H1 (cell line): ENCODE measurements around the gene SIGLEC10. TPM values are rescaled to one million over a fixed set of nuclear protein-coding genes. Genes with fewer than 3 reads are reported as not detected.

ENCODE experiments used
- CTCF ChIA-PET: fragments of 300-600 bp; sonication (Branson Sonifier 250); formaldehyde crosslinking; loops from one replicate; lab custom pipeline; 2021; ENCODE audit not compliant: partially characterized antibody; lab: Charles Lee
- POLR2A ChIA-PET: fragments of 300-600 bp; sonication (Branson Sonifier 250); formaldehyde crosslinking; loops from one replicate; lab custom pipeline; 2021; ENCODE audit warnings: inconsistent platforms; ENCODE audit not compliant: partially characterized antibody; lab: Charles Lee
- DNase-seq, 2 experiments: peaks; one replicate each; pipeline versions ENCODE4 v3.0.0 to v3.0.0-alpha.2; 2010 to 2022; ENCODE audit warnings: low spot score in 2 of 2, low read depth in 1 of 2, mixed read lengths in 1 of 2
- FAIRE-seq: peaks from 2 replicates; lab custom pipeline; 2011; peaks lifted over from hg19 to GRCh38; lab: Jason Lieb, UNC
- H2AFZ ChIP-seq: 2 replicates; pipeline ENCODE4 v1.8.1; 2012; ENCODE audit warnings: low read length, inconsistent platforms
- H2AK5ac ChIP-seq: 2 replicates; pipeline ENCODE4 v1.6.1; 2013; ENCODE audit warnings: low read depth, low read length
- H2BK120ac ChIP-seq: replicated peaks from 2 replicates; pipeline ENCODE3; 2013; ENCODE audit warnings: low read depth, low read length, inconsistent platforms
- H2BK12ac ChIP-seq: 2 replicates; pipeline ENCODE4 v1.6.1; 2013; ENCODE audit warnings: low read depth, low read length
- H2BK15ac ChIP-seq: 2 replicates; pipeline ENCODE4 v1.6.1; 2013; ENCODE audit warnings: low read length
- H2BK20ac ChIP-seq: 2 replicates; pipeline ENCODE4 v1.6.1; 2013; ENCODE audit warnings: low read length
- H2BK5ac ChIP-seq: 2 replicates; pipeline ENCODE4 v1.6.1; 2013; ENCODE audit warnings: low read depth, low read length
- H3K14ac ChIP-seq: 2 replicates; pipeline ENCODE4 v1.6.1; 2013; ENCODE audit warnings: inconsistent platforms; ENCODE audit not compliant: insufficient read length
- H3K18ac ChIP-seq: 2 replicates; pipeline ENCODE4 v1.6.1; 2013; ENCODE audit warnings: low read length; ENCODE audit errors: extremely low read depth
- H3K23ac ChIP-seq: 2 replicates; pipeline ENCODE4 v1.6.1; 2013; ENCODE audit warnings: inconsistent platforms; ENCODE audit not compliant: insufficient read length
- H3K23me2 ChIP-seq: 2 replicates; pipeline ENCODE4 v1.6.1; 2013; ENCODE audit warnings: low read depth, low read length
- H3K27ac ChIP-seq: 2 replicates; pipeline ENCODE4 v1.6.1; 2011; ENCODE audit warnings: low read depth, low read length, inconsistent platforms
- H3K27me3 ChIP-seq, 4 experiments: replicated peaks in 1 of 4; 1 replicate in 1 of 4; 2 replicates in 3 of 4; pipeline versions ENCODE4 v1.6.1 to v1.8.1; 2011 to 2013; ENCODE audit warnings: low read length in 3 of 4, mild to moderate bottlenecking in 3 of 4, inconsistent platforms in 2 of 4, mixed read lengths in 2 of 4, moderate library complexity in 1 of 4; ENCODE audit not compliant: control insufficient read depth in 3 of 4, insufficient read depth in 3 of 4; ENCODE audit errors: extremely low read depth in 1 of 4
- H3K36me3 ChIP-seq, 4 experiments: 2 replicates each; pipeline versions ENCODE4 v1.6.1 to v1.8.1; 2011 to 2013; ENCODE audit warnings: mild to moderate bottlenecking in 4 of 4, low read length in 3 of 4, moderate library complexity in 2 of 4, control low read depth in 1 of 4, inconsistent platforms in 1 of 4; ENCODE audit not compliant: insufficient read depth in 4 of 4, control insufficient read depth in 2 of 4
- H3K4ac ChIP-seq: replicated peaks from 2 replicates; pipeline ENCODE3; 2013; ENCODE audit warnings: low read length, low read depth, mixed read lengths, inconsistent platforms; ENCODE audit not compliant: insufficient read length
- H3K4me1 ChIP-seq, 4 experiments: replicated peaks in 1 of 4; 1 replicate in 1 of 4; 2 replicates in 3 of 4; pipeline versions ENCODE4 v1.6.1 to v1.8.1; 2011 to 2013; ENCODE audit warnings: low read length in 3 of 4, inconsistent platforms in 2 of 4, mixed read lengths in 1 of 4; ENCODE audit not compliant: insufficient read depth in 4 of 4, control insufficient read depth in 3 of 4
- H3K4me2 ChIP-seq, 2 experiments: 2 replicates each; pipeline versions ENCODE4 v1.6.1 to v1.8.1; 2011 to 2013; ENCODE audit warnings: low read depth in 2 of 2, low read length in 2 of 2, control low read depth in 1 of 2, inconsistent platforms in 1 of 2, mild to moderate bottlenecking in 1 of 2; ENCODE audit not compliant: insufficient read depth in 1 of 2
- H3K4me3 ChIP-seq, 4 experiments: fragments of 200-600, 300-600 bp in 1 of 4; sonication (generic), shearing (Covaris generic), sonication (Bioruptor Twin) in 1 of 4; 2 replicates each; pipeline versions ENCODE4 v1.5.1 to v1.8.1; 2011 to 2016; ENCODE audit warnings: low read length in 4 of 4, low read depth in 3 of 4, control low read depth in 2 of 4, inconsistent platforms in 2 of 4, mild to moderate bottlenecking in 2 of 4, mixed read lengths in 1 of 4, moderate library complexity in 1 of 4; ENCODE audit not compliant: insufficient read depth in 2 of 4; ENCODE audit errors: extremely low read depth in 1 of 4
- H3K56ac ChIP-seq: replicated peaks from 2 replicates; pipeline ENCODE3; 2013; ENCODE audit warnings: low read depth, mild to moderate bottlenecking, mixed read lengths, low read length, inconsistent platforms; ENCODE audit not compliant: insufficient read length
- H3K79me1 ChIP-seq: 2 replicates; pipeline ENCODE4 v1.6.1; 2013; ENCODE audit warnings: low read depth, low read length, control low read depth
- H3K79me2 ChIP-seq, 2 experiments: 2 replicates each; pipeline versions ENCODE4 v1.6.1 to v1.8.1; 2012 to 2013; ENCODE audit warnings: low read length in 2 of 2, mild to moderate bottlenecking in 2 of 2, inconsistent platforms in 1 of 2; ENCODE audit not compliant: insufficient read depth in 2 of 2, control insufficient read depth in 1 of 2
- H3K9ac ChIP-seq, 4 experiments: replicated peaks in 1 of 4; 1 replicate in 1 of 4; 2 replicates in 3 of 4; pipeline versions ENCODE4 v1.6.1 to v1.8.1; 2011 to 2013; ENCODE audit warnings: low read depth in 3 of 4, low read length in 3 of 4, control low read depth in 2 of 4, mild to moderate bottlenecking in 2 of 4, moderate library complexity in 2 of 4, inconsistent platforms in 1 of 4; ENCODE audit errors: extremely low read depth in 1 of 4
- H3K9me3 ChIP-seq, 2 experiments: 2 replicates each; pipeline versions ENCODE4 v1.6.1 to v1.8.1; 2012 to 2013; ENCODE audit warnings: mild to moderate bottlenecking in 2 of 2, moderate library complexity in 2 of 2, control low read depth in 1 of 2, inconsistent platforms in 1 of 2, low read depth in 1 of 2, low read length in 1 of 2, mixed read lengths in 1 of 2; ENCODE audit not compliant: insufficient read depth in 2 of 2
- H4K20me1 ChIP-seq, 2 experiments: replicated peaks in 1 of 2; 2 replicates each; pipeline versions ENCODE3 to v1.8.1; 2011 to 2013; ENCODE audit warnings: inconsistent platforms in 2 of 2, low read length in 2 of 2, mild to moderate bottlenecking in 1 of 2; ENCODE audit not compliant: insufficient read depth in 2 of 2, control insufficient read depth in 1 of 2
- H4K5ac ChIP-seq: 2 replicates; pipeline ENCODE4 v1.6.1; 2013; ENCODE audit warnings: low read length, low read depth, mixed read lengths, inconsistent platforms; ENCODE audit not compliant: insufficient read length
- H4K8ac ChIP-seq: 2 replicates; pipeline ENCODE4 v1.8.0; 2013; ENCODE audit warnings: mild to moderate bottlenecking, moderate library complexity, low read length, inconsistent platforms; ENCODE audit not compliant: insufficient read depth; ENCODE audit errors: extremely low read depth
- H4K91ac ChIP-seq: replicated peaks from 2 replicates; pipeline ENCODE3; 2013; ENCODE audit warnings: low read length, mixed read lengths, inconsistent platforms; ENCODE audit not compliant: insufficient read length
- BACH1 ChIP-seq: IDR thresholded peaks from 2 replicates; pipeline ENCODE4 v1.6.1; 2012; ENCODE audit warnings: low read length, improper control_type of control experiment
- BRCA1 ChIP-seq: IDR thresholded peaks from 2 replicates; pipeline ENCODE4 v1.6.1; 2012; ENCODE audit warnings: low read depth, low read length, improper control_type of control experiment
- CREB1 ChIP-seq: IDR thresholded peaks from 2 replicates; pipeline ENCODE4 v1.6.1; 2012; ENCODE audit warnings: inconsistent platforms
- CTBP2 ChIP-seq: IDR thresholded peaks from 2 replicates; pipeline ENCODE4 v1.7.0; 2011; ENCODE audit warnings: borderline replicate concordance, mild to moderate bottlenecking, moderate library complexity, mixed read lengths, low read length; ENCODE audit not compliant: insufficient read depth, insufficient read length
- EGR1 ChIP-seq: IDR thresholded peaks from 2 replicates; pipeline ENCODE4 v1.6.1; 2011; ENCODE audit warnings: low read depth, low read length, borderline replicate concordance
- FOSL1 ChIP-seq: IDR thresholded peaks from 2 replicates; pipeline ENCODE4 v1.6.1; 2011; ENCODE audit warnings: mild to moderate bottlenecking, low read depth, low read length, moderate library complexity; ENCODE audit not compliant: insufficient read depth
- JUN ChIP-seq: IDR thresholded peaks from 2 replicates; pipeline ENCODE4 v1.6.1; 2011; ENCODE audit warnings: low read depth, mild to moderate bottlenecking, improper control_type of control experiment, low read length
- RBBP5 ChIP-seq: IDR thresholded peaks from 2 replicates; pipeline ENCODE4 v1.7.1; 2012; ENCODE audit warnings: low read depth, mild to moderate bottlenecking, inconsistent platforms, low read length, moderate library complexity, borderline replicate concordance
- RFX5 ChIP-seq: IDR thresholded peaks from 2 replicates; pipeline ENCODE4 v1.6.1; 2011; ENCODE audit warnings: low read depth, low read length, improper control_type of control experiment, borderline replicate concordance
- SP4 ChIP-seq: IDR thresholded peaks from 2 replicates; pipeline ENCODE4 v1.6.1; 2012; ENCODE audit warnings: low read length, inconsistent platforms
- TAF1 ChIP-seq: IDR thresholded peaks from 2 replicates; pipeline ENCODE4 v1.6.1; 2011; ENCODE audit warnings: mild to moderate bottlenecking, low read depth, low read length
- TEAD4 ChIP-seq: IDR thresholded peaks from 2 replicates; pipeline ENCODE4 v1.6.1; 2012; ENCODE audit warnings: low read depth, low read length, inconsistent platforms, mixed read lengths
- WGBS, 2 experiments: shearing (Covaris generic) in 1 of 2; methylation state at CpG; one replicate each; pipeline versions ENCODE4 v1.1.6 to v1.1.7; 2013 to 2015; ENCODE audit warnings: low lambda C conversion rate in 2 of 2, mixed read lengths in 2 of 2, inconsistent platforms in 1 of 2, low coverage in 1 of 2, missing lambda C conversion rate in 1 of 2; ENCODE audit not compliant: insufficient replicate concordance in 2 of 2, insufficient coverage in 1 of 2, insufficient read length in 1 of 2; ENCODE audit errors: extremely low coverage in 1 of 2, missing lambda C conversion rate in 1 of 2; 5-methylcytosine and 5-hydroxymethylcytosine counted together
- polyA plus RNA-seq, 7 experiments: library from polyadenylated mRNA; depleted of rRNA in 3 of 7; stranded (reverse) in 5 of 7; unstranded in 2 of 7; fragments of >200 nt in 5 of 7; fragments of 200-250 nt in 2 of 7; gene quantifications; 1 replicate in 5 of 7; 2 replicates in 1 of 7; 4 replicates in 1 of 7; pipeline versions ENCODE4 v1.2.1 to v1.2.3, GENCODE V29; 2011 to 2013; ENCODE audit warnings: missing spikeins in 2 of 7, mixed read lengths in 2 of 7
- total RNA-seq: library from RNA; stranded (reverse); fragmentation: NEBNext Ultra II Directional; extraction: Animal tissue kit (Norgen Biotek cat#: 25700); gene quantifications from 2 replicates; pipeline ENCODE4 v1.2.1, GENCODE V29; 2021
- TF ChIP-seq, protein P1 (sequence below): IDR thresholded peaks from 2 replicates; pipeline ENCODE4 v1.6.1; 2012; ENCODE audit warnings: low read length, inconsistent platforms

The SIGLEC10 gene
- total and polyA plus RNA-seq, 2 of the 8 experiments (the other 6 are each of a cell fraction or from before 2014, with no cell fraction given): 0.06 TPM; not detected in 1

GRCh38 chr19:51399231-51399630 lies 18.2 kb downstream of the SIGLEC10 start:
- FAIRE-seq (no peak), DNase-seq (no peak)
- no peak overlapping the region for H3K56ac ChIP-seq
- no peak overlapping the region for H4K8ac ChIP-seq
- H2BK5ac ChIP-seq: no peak overlapping the region
- peaks cover 0 to 3% (median 0%) of the 10 kb centered on the region in 4 experiments; a peak in 1 of 7 replicates for H3K4me1 ChIP-seq
- no peaks in the 10 kb centered on the region for H3K27me3 ChIP-seq
- H2BK20ac ChIP-seq: no peak overlapping the region
- no peak overlapping the region for H2AFZ ChIP-seq
- no peak overlapping the region for H3K23ac ChIP-seq
- H3K36me3 ChIP-seq: peaks cover 0 to 9% (median 3%) of the 10 kb centered on the region in 4 experiments; a peak in 4 of 8 replicates
- no peaks in the 10 kb centered on the region for H3K79me1 ChIP-seq
- H3K23me2 ChIP-seq: peaks cover 5% of the 10 kb centered on the region; the same call in 1 of the 2 replicates
- H3K79me2 ChIP-seq: peaks cover 0 to 5% of the 10 kb centered on the region in 2 experiments; a peak in 2 of 4 replicates
- ChIA-PET POLR2A (interaction anchor here (0.8 kb wide), 1 partner anchor 19 kb away, joined by 4 read pairs; no protein-coding TSS in a partner anchor), CTCF (interaction anchor here (0.7 to 7.0 kb wide), 13 partner anchors 10 to 208 kb away, joined by 3 to 74 read pairs (median 5); partner anchors contain the start of genes CLDND2, ETFB and SIGLEC10)
- no peak overlapping the region for H3K14ac ChIP-seq
- H3K4ac ChIP-seq: no peak overlapping the region
- H3K4me3 ChIP-seq: no peak overlapping the region
- no peak overlapping the region for H3K18ac ChIP-seq
- no peak overlapping the region for H2BK120ac ChIP-seq
- no peak overlapping the region for H3K27ac ChIP-seq
- no peak overlapping the region for H2AK5ac ChIP-seq
- WGBS, 2 experiments: 92% methylated on average over 5 of the region's 5 CpGs; no CpG with 5 or more reads in 1 of the 2 experiments
- no peak overlapping the region for H2BK12ac ChIP-seq
- no peak overlapping the region for H3K4me2 ChIP-seq
- H4K20me1 ChIP-seq: no peaks in the 10 kb centered on the region
- H4K91ac ChIP-seq: no peak overlapping the region
- no peak overlapping the region for H4K5ac ChIP-seq
- H3K9me3 ChIP-seq: peaks cover 23 to 24% of the 10 kb centered on the region in 2 experiments
- H2BK15ac ChIP-seq: no peak overlapping the region
- no peak overlapping the region for H3K9ac ChIP-seq
- no peak for TF ChIP-seq SP4
- no peak for TF ChIP-seq FOSL1
- TF ChIP-seq JUN: no peak
- TF ChIP-seq, protein P1, sequence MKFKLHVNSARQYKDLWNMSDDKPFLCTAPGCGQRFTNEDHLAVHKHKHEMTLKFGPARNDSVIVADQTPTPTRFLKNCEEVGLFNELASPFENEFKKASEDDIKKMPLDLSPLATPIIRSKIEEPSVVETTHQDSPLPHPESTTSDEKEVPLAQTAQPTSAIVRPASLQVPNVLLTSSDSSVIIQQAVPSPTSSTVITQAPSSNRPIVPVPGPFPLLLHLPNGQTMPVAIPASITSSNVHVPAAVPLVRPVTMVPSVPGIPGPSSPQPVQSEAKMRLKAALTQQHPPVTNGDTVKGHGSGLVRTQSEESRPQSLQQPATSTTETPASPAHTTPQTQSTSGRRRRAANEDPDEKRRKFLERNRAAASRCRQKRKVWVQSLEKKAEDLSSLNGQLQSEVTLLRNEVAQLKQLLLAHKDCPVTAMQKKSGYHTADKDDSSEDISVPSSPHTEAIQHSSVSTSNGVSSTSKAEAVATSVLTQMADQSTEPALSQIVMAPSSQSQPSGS: no peak
- no peak for TF ChIP-seq BACH1
- no peak for TF ChIP-seq CTBP2
- no peak for TF ChIP-seq CREB1
- no peak for TF ChIP-seq RFX5
- TF ChIP-seq EGR1: no peak
- no peak for TF ChIP-seq BRCA1
- TF ChIP-seq TEAD4: no peak
- no peak for TF ChIP-seq RBBP5
- no peak for TF ChIP-seq TAF1
